Endothelial cell of umbilical vein (primary cell): ENCODE data around the gene STAG1. TPM values are rescaled to one million over a fixed set of nuclear protein-coding genes. Genes with fewer than 3 reads are reported as not detected.

ENCODE experiments used
- BruUV-seq: library from RNA; stranded (reverse); fragments of 400-500 nt; replicated peaks from 2 replicates; lab custom pipeline; 2021; lab: Mats Ljungman, UMichigan
- CTCF ChIA-PET: fragments of 300-600, 350-600 bp; sonication (Branson Sonifier 250); formaldehyde crosslinking; loops from one replicate; lab custom pipeline; 2021; ENCODE audit warnings: antibody characterized with exemption, inconsistent platforms; lab: Charles Lee
- POLR2A ChIA-PET: fragments of 300-600, 350-600 bp; sonication (Branson Sonifier 250); formaldehyde crosslinking; loops from one replicate; lab custom pipeline; 2021; ENCODE audit warnings: antibody characterized with exemption, inconsistent platforms; lab: Charles Lee
- DNase-seq: peaks from one replicate; pipeline ENCODE4 v3.0.0-alpha.2; 2011; ENCODE audit warnings: low read depth, low spot score
- FAIRE-seq: peaks from 2 replicates; lab custom pipeline; 2011; peaks lifted over from hg19 to GRCh38; lab: Jason Lieb, UNC
- H2AFZ ChIP-seq: 2 replicates; pipeline ENCODE4 v1.6.0; 2012; ENCODE audit warnings: low read depth, low read length, control low read depth, inconsistent platforms
- H3K27ac ChIP-seq: 2 replicates; pipeline ENCODE4 v1.5.1; 2011; ENCODE audit warnings: low read depth, mild to moderate bottlenecking, control low read depth, low read length, moderate library complexity; ENCODE audit not compliant: insufficient read depth
- H3K27me3 ChIP-seq, 2 experiments: 2 replicates each; pipeline versions ENCODE4 v1.6.0 to v1.6.1; 2011; ENCODE audit warnings: low read length in 2 of 2, mixed read lengths in 1 of 2; ENCODE audit not compliant: control insufficient read depth in 2 of 2, insufficient read depth in 2 of 2
- H3K36me3 ChIP-seq, 2 experiments: 2 replicates in 1 of 2; 3 replicates in 1 of 2; pipeline ENCODE4 v1.5.1; 2011; ENCODE audit warnings: low read length in 2 of 2, mild to moderate bottlenecking in 1 of 2, moderate library complexity in 1 of 2; ENCODE audit not compliant: control insufficient read depth in 2 of 2, insufficient read depth in 2 of 2; ENCODE audit errors: extremely low read depth in 1 of 2
- H3K4me1 ChIP-seq: 3 replicates; pipeline ENCODE4 v1.5.1; 2011; ENCODE audit warnings: mild to moderate bottlenecking, low read length; ENCODE audit not compliant: control insufficient read depth, insufficient read depth; ENCODE audit errors: extremely low read depth
- H3K4me2 ChIP-seq: 2 replicates; pipeline ENCODE4 v1.6.1; 2011; ENCODE audit warnings: low read length, control low read depth, mixed read lengths; ENCODE audit not compliant: insufficient read depth
- H3K4me3 ChIP-seq, 3 experiments: fragments of 200-600 bp in 1 of 3; sonication (generic), shearing (Covaris generic) in 1 of 3; replicated peaks in 1 of 3; 2 replicates each; pipeline ENCODE4 v1.5.1; 2011 to 2016; ENCODE audit warnings: control low read depth in 3 of 3, low read length in 3 of 3, mild to moderate bottlenecking in 2 of 3, inconsistent platforms in 1 of 3, low read depth in 1 of 3, moderate library complexity in 1 of 3; ENCODE audit not compliant: insufficient read depth in 1 of 3
- H3K79me2 ChIP-seq: 2 replicates; pipeline ENCODE4 v1.6.0; 2012; ENCODE audit warnings: low read length, inconsistent platforms; ENCODE audit not compliant: control insufficient read depth, insufficient read depth
- H3K9ac ChIP-seq: replicated peaks from 2 replicates; pipeline ENCODE3; 2011; ENCODE audit warnings: low read length, control low read depth; ENCODE audit not compliant: insufficient read depth; ENCODE audit errors: extremely low read depth
- H3K9me1 ChIP-seq: replicated peaks from 3 replicates; pipeline ENCODE4 v1.6.0; 2011; ENCODE audit warnings: mild to moderate bottlenecking, low read length; ENCODE audit not compliant: control insufficient read depth, insufficient read depth; ENCODE audit errors: extremely low read depth
- H3K9me3 ChIP-seq: replicated peaks from 2 replicates; pipeline ENCODE4 v1.5.1; 2012; ENCODE audit warnings: low read length, inconsistent platforms; ENCODE audit not compliant: control insufficient read depth, insufficient read depth
- H4K20me1 ChIP-seq: replicated peaks from 2 replicates; pipeline ENCODE3; 2011; ENCODE audit warnings: mild to moderate bottlenecking, low read length; ENCODE audit not compliant: control insufficient read depth, insufficient read depth; ENCODE audit errors: extremely low read depth
- CTCF ChIP-seq, 2 donors: IDR thresholded peaks; 1 replicate in 1 of 2; 2 replicates in 1 of 2; pipeline ENCODE4 v1.5.1; 2011; ENCODE audit warnings: low read length in 2 of 2, mild to moderate bottlenecking in 2 of 2, moderate library complexity in 2 of 2, control low read depth in 1 of 2, inconsistent platforms in 1 of 2, low read depth in 1 of 2; ENCODE audit not compliant: insufficient read depth in 1 of 2; ENCODE audit errors: extremely low read depth in 1 of 2
- EZH2 ChIP-seq: IDR thresholded peaks from 2 replicates; pipeline ENCODE4 v1.6.1; 2012; ENCODE audit warnings: borderline replicate concordance, low read depth, mild to moderate bottlenecking, moderate library complexity, low read length, inconsistent platforms; ENCODE audit not compliant: severe bottlenecking
- FOS ChIP-seq: IDR thresholded peaks from 2 replicates; pipeline ENCODE4 v1.6.1; 2011; ENCODE audit warnings: mild to moderate bottlenecking, low read length, moderate library complexity, borderline replicate concordance; ENCODE audit not compliant: insufficient read depth
- GATA2 ChIP-seq: IDR thresholded peaks from 2 replicates; pipeline ENCODE4 v1.7.0; 2011; ENCODE audit warnings: low read depth, mild to moderate bottlenecking, moderate library complexity, mixed read lengths, low read length; ENCODE audit not compliant: insufficient read length, insufficient read depth
- JUN ChIP-seq: IDR thresholded peaks from 2 replicates; pipeline ENCODE4 v1.6.1; 2011; ENCODE audit warnings: borderline replicate concordance, low read depth; ENCODE audit not compliant: insufficient read length, insufficient read depth
- MAX ChIP-seq: IDR thresholded peaks from 2 replicates; pipeline ENCODE4 v1.6.1; 2011; ENCODE audit not compliant: insufficient read depth, insufficient read length
- MYC ChIP-seq: IDR thresholded peaks from one replicate; pipeline ENCODE4 v1.6.1; 2011; ENCODE audit warnings: mild to moderate bottlenecking, low read depth, low read length
- POLR2A ChIP-seq: IDR thresholded peaks from 2 replicates; pipeline ENCODE4 v1.6.1; 2012; ENCODE audit warnings: low read depth, mild to moderate bottlenecking, control low read depth, low read length
- POLR2AphosphoS5 ChIP-seq: IDR thresholded peaks from 2 replicates; pipeline ENCODE4 v1.6.1; 2012; ENCODE audit warnings: low read depth, mild to moderate bottlenecking, control low read depth, low read length, moderate library complexity; ENCODE audit not compliant: insufficient read depth
- dilution Hi-C: fragments of 300-500 bp; cut with MboI; formaldehyde crosslinking; loops from one replicate; pipeline ENCODE4 v1.15.0; 2019; ENCODE audit warnings: low sequenced_read_pairs; ENCODE audit not compliant: extremely low pct_ligation_motif_present
- intact Hi-C: fragments of 100-400 bp; cut with micrococcal nuclease; formaldehyde crosslinking; loops from one replicate; pipeline ENCODE4 v1.10.0; 2022
- polyA plus RNA-seq, 4 experiments: library from polyadenylated mRNA; depleted of rRNA in 3 of 4; stranded (reverse) in 3 of 4; unstranded in 1 of 4; fragments of >200 nt; gene quantifications; 2 replicates each; pipeline versions ENCODE4 v1.2.1 to v1.2.3, GENCODE V29; 2011 to 2012; ENCODE audit warnings: missing spikeins in 1 of 4
- total RNA-seq: library from RNA; stranded (reverse); gene quantifications from 2 replicates; pipeline ENCODE4 v1.2.3, GENCODE V29; 2021

Gene STAG1
- total and polyA plus RNA-seq, 2 donors (not counting 3 experiments of a cell fraction or from before 2014, with no cell fraction given), result 7.4 to 42.1 TPM

GRCh38 chr3:136586580-136586979 is 165.6 kb downstream of the STAG1 start:
- dilution Hi-C loops (no loop called here), intact Hi-C loops (no loop called here)
- FAIRE-seq (no peak), DNase-seq (no peak)
- no peak overlapping the region for H3K27ac ChIP-seq
- no peaks in the 10 kb centered on the region for H3K27me3 ChIP-seq
- no peak overlapping the region for H3K4me2 ChIP-seq
- H3K9me1 ChIP-seq, result no peaks in the 10 kb centered on the region
- POLR2A ChIA-PET, result interaction anchor here (0.6 kb wide), 1 partner anchor 209 kb away, joined by 4 read pairs; no protein-coding TSS in a partner anchor
- H3K79me2 ChIP-seq, result peaks cover 3% of the 10 kb centered on the region
- TF ChIP-seq POLR2A, result no peak
- TF ChIP-seq EZH2, result no peak
- TF ChIP-seq MAX, result no peak
- no peak for TF ChIP-seq FOS
- no peak for TF ChIP-seq CTCF (IDR thresholded peaks at IDR 0.05; ENCODE audit: extremely low read depth in 1 of 2, insufficient read depth in 1 of 2, low read depth in 1 of 2, low read length in 2 of 2)
- TF ChIP-seq MYC, result no peak
- TF ChIP-seq JUN, result no peak
- no peak for TF ChIP-seq GATA2
- TF ChIP-seq POLR2AphosphoS5, result no peak
- H3K4me1 ChIP-seq, result no peaks in the 10 kb centered on the region
- CTCF ChIA-PET, result interaction anchor here (1.0 to 2.8 kb wide), 7 partner anchors 10 to 195 kb away, joined by 4 to 10 read pairs (median 7); partner anchors contain the start of gene STAG1
- no peak overlapping the region for H3K9ac ChIP-seq
- H3K4me3 ChIP-seq, result no peak overlapping the region
- no TSS peak for BruUV-seq
- no peaks in the 10 kb centered on the region for H3K36me3 ChIP-seq
- no peaks in the 10 kb centered on the region for H3K9me3 ChIP-seq
- no peak overlapping the region for H2AFZ ChIP-seq
- H4K20me1 ChIP-seq, result no peaks in the 10 kb centered on the region
